B cell (primary cell): ENCODE measurements around the gene FGFR2.

Experiments
- EZH2 ChIP-seq: IDR thresholded peaks from 2 replicates; pipeline ENCODE4 v1.6.1; 2012; ENCODE audit warnings: borderline replicate concordance, low read depth, mild to moderate bottlenecking, moderate library complexity, low read length; ENCODE audit not compliant: insufficient read depth, poor library complexity, severe bottlenecking
- TF ChIP-seq, protein P1 (sequence below): fragments of 200-600 bp; IDR thresholded peaks from one replicate; pipeline ENCODE4 v1.8.0; 2022; ENCODE audit warnings: antibody characterized with exemption, mild to moderate bottlenecking

DNA sequence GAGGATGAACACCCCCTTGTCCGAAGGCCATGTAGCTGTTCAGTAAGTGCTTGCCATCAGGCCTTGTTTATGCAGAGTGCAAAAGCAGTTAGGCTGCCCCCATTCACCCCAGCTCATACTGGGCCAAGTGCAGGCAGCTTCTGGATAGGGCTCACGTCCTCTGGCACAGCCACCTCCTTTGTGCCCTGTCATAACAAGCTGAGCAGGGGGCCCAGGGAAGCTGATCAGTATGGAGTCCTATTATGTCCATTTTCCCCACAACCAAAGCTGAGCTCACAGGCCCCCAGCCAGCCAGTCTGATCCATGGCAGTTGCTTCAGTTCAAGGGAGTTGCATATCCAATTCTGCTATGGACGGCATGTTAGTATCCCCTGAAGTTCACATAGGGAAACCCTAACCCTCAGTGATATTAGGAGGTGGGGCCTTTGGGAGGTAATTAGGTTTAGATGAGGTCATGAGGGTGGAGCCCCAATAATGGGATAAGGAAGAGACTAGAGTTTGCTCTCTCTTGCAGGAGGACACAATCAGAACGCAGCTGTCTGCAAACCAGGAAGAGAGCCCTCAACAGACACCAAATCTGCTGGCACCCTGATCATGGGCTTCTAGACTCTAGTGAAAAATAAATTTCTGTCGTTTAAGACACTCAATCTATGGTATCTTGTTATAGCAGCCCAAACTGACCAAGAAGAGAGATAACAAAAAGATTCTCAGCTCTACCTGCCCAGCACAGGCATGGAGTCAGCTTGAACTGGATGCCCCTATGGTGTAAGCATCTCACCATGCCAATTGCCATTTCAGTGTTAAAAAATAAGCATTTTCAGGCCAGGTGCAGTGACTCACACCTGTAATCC lies 155.9 kb downstream of the FGFR2 start:
- TF ChIP-seq, protein P1, sequence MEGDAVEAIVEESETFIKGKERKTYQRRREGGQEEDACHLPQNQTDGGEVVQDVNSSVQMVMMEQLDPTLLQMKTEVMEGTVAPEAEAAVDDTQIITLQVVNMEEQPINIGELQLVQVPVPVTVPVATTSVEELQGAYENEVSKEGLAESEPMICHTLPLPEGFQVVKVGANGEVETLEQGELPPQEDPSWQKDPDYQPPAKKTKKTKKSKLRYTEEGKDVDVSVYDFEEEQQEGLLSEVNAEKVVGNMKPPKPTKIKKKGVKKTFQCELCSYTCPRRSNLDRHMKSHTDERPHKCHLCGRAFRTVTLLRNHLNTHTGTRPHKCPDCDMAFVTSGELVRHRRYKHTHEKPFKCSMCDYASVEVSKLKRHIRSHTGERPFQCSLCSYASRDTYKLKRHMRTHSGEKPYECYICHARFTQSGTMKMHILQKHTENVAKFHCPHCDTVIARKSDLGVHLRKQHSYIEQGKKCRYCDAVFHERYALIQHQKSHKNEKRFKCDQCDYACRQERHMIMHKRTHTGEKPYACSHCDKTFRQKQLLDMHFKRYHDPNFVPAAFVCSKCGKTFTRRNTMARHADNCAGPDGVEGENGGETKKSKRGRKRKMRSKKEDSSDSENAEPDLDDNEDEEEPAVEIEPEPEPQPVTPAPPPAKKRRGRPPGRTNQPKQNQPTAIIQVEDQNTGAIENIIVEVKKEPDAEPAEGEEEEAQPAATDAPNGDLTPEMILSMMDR = no peak
- TF ChIP-seq EZH2 = no peak
